ENCODE measurements around the gene RSKR.

The RSKR gene

GRCh38 chr17:28585851-28586250 lies 28.1 kb downstream of the RSKR start:
- TF ChIP-seq CTCF (IDR thresholded peaks at IDR 0.05; ENCODE audit: insufficient read depth, low read length, missing control alignments) = no peak
- H3K4me3 ChIP-seq (ENCODE audit: low read depth, low read length) = no peak overlapping the region
- ChIA-PET CTCF (interaction anchor here (1.8 kb wide), 1 partner anchor 14 kb away, joined by 5 read pairs; the partner anchor contains the start of gene PIGS), POLR2A (no interaction called here)
- DNase-seq (ENCODE audit: low read depth, low spot score) = no peak

GRCh38 chr17:28584434-28584833 lies 29.6 kb downstream of the RSKR start:
- DNase-seq (ENCODE audit: low read depth, low spot score) = no peak
- ChIA-PET POLR2A (no interaction called here), CTCF (interaction anchor here (1.2 to 1.5 kb wide), 3 partner anchors 12 to 89 kb away, joined by 3 to 4 read pairs (median 3); no protein-coding TSS in a partner anchor)
- TF ChIP-seq CTCF (IDR thresholded peaks at IDR 0.05; ENCODE audit: insufficient read depth, low read length, missing control alignments) = no peak
- H3K4me3 ChIP-seq (ENCODE audit: low read depth, low read length) = no peak overlapping the region

- ChIA-PET POLR2A (no interaction called here), CTCF (interaction anchor here (0.9 to 1.5 kb wide), 2 partner anchors 11 to 30 kb away, joined by 3 read pairs; partner anchors contain the start of gene PIGS)
- no peak for TF ChIP-seq CTCF (IDR thresholded peaks at IDR 0.05; ENCODE audit: insufficient read depth, low read length, missing control alignments)
- H3K4me3 ChIP-seq (ENCODE audit: low read depth, low read length) = no peak overlapping the region
- no peak for DNase-seq (ENCODE audit: low read depth, low spot score)
Observed at GRCh38 chr17:28582513-28582912, 31.5 kb downstream of the RSKR start.

GRCh38 chr17:28580959-28581358 lies 33.0 kb downstream of the RSKR start:
- no peak for DNase-seq (ENCODE audit: low read depth, low spot score)
- no peak overlapping the region for H3K4me3 ChIP-seq (ENCODE audit: low read depth, low read length)
- ChIA-PET CTCF (interaction anchor here (0.8 to 1.5 kb wide), 2 partner anchors 9 to 40 kb away, joined by 3 read pairs; partner anchors contain the start of gene PIGS), POLR2A (no interaction called here)
- no peak for TF ChIP-seq CTCF (IDR thresholded peaks at IDR 0.05; ENCODE audit: insufficient read depth, low read length, missing control alignments)

- DNase-seq (ENCODE audit: low read depth, low spot score) = no peak
- CTCF ChIA-PET = interaction anchor here (0.7 to 1.2 kb wide), 2 partner anchors 33 to 37 kb away, joined by 3 read pairs; no protein-coding TSS in a partner anchor
- POLR2A ChIA-PET = no interaction called here
- TF ChIP-seq CTCF (IDR thresholded peaks at IDR 0.05; ENCODE audit: insufficient read depth, low read length, missing control alignments) = no peak
- no peak overlapping the region for H3K4me3 ChIP-seq (ENCODE audit: low read depth, low read length)
Observed at GRCh38 chr17:28579526-28579925, 34.5 kb downstream of the RSKR start.

- no peak for TF ChIP-seq CTCF (IDR thresholded peaks at IDR 0.05; ENCODE audit: insufficient read depth, low read length, missing control alignments)
- no peak overlapping the region for H3K4me3 ChIP-seq (ENCODE audit: low read depth, low read length)
- ChIA-PET CTCF (interaction anchor here (0.7 to 1.5 kb wide), 3 partner anchors 30 to 38 kb away, joined by 3 to 4 read pairs (median 3); no protein-coding TSS in a partner anchor), POLR2A (no interaction called here)
- no peak for DNase-seq (ENCODE audit: low read depth, low spot score)
Observed at GRCh38 chr17:28578246-28579195, 35.5 kb downstream of the RSKR start.
